Hepatic stellate cell (primary cell): Measurements from ENCODE around the gene HYAL3.
A peak's percentile ranks its signal among the peaks of the same experiment; 100 is the strongest.
"Not testable (repeated sequence)": the region's sequence is repeated elsewhere in the genome, so short reads cannot be mapped to it uniquely, and the experiment has no call there.

Experiments
- DNase-seq: peaks from one replicate; pipeline ENCODE4 v3.0.0; 2011; ENCODE audit warnings: low spot score

The HYAL3 gene

GRCh38 chr3:50290161-50290641, 9.0 kb downstream of the HYAL3 start:
- no peak for DNase-seq

DNA sequence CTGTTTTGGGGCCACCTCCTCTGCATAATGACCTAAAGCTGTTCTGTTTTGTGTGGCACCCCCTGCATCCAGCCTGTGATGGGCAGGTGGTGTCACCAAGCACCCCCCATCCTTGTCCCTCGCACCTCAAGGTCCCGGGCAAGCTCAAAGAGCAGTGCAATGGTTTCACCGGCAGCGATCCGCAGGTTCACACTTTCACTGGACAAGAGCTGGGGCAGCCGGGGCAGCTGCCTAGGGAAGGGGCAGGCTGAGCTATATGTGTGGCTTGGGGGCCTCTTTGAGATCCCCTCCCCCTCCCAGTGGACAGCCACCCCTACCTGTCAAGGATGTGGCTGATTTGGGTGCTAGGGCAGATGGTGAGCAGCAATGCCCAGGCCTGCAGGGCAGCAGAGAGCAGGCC, 10.1 kb downstream of the HYAL3 start:
- DNase-seq: no peak

DNA sequence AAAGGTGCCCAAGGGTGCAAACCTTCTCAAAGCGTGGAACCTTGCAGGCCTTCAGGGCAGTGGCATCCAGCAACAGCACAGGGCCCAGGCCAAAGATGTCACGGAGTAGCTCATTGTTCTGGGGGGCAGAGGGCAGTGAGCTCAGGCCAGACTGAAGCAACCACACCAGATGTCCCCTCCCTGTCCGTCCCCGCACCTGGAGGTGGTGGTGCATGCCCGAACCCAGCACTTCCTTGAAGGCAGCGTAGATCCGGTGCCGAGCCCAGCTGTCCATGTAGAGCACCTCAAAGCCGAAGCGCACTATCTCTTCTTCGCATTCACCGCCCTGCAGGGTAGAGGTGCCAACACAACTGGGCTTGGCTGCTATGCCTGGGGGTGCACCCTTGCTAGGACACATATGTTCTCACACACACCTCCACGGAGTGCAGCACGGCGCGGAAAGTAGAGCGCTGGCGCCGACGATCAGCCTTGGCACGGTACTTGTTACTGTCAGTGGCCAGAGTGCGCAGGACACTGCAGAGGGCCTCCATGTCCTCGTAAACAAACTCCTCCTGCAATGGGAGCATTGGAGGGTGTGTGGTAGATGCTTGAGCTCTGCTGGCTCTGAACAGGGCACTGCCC, 10.7 kb downstream of the HYAL3 start:
- no peak for DNase-seq

DNA sequence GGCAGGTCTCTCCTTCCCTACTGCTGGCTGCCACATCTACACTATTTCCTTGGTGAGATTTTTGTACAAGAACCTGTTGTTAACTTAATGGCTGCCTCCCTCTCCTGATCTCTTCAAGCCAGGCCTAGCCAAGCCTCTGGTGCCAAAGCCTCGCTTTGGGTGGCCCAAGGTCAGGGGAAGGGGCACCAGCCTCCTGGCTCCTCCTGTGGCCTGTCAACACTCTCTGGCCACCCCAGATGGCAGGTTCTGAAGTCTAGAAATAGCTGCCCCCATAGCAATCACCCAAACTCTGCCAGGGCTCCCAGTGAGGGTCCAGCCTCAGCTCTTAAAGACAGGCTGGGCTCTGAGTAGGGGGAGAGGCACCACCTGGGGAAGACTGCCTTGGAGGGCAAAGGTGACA, 11.9 kb downstream of the HYAL3 start:
- DNase-seq: no peak

DNA sequence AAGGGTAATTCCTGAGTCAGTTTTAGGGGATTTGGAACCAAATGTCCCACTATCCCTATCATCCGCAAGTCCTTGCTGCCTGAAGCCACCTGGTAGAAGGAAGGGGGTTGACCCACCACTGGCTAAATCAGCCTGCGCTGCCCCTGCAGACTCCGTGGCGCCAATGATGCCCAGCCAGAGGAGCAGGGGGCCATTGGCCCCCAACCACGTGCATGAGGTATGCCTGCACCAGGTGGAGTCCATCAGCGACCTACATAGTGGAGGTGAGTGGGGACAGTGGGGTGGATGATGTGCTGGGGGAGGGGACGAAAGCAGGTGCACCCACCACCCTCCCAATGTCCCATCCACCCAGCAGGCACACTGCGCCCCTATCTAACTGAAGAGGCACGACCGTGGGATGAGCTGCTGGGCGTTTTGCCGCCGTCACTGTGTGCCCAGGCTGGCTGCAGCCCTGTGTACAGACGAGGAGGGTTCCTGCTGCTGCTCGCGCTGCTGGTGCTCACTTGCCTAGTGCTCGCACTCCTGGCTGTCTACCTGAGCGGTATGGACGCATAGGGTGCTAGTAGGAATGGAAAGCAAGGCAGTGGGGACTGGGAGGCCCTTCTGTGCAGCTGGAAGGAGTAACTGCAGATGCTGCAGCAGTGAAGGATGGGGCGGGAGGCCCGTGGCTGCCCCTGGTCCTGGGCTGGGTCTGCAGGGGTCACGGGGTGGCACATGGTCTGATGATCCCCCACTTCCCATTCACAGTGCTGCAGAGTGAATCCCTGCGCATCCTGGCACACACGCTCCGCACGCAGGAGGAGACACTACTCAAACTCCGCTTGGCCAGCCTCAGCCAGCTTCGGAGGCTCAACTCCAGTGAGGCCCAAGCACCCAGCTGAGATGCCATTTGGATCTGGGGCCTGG, 12.6 kb downstream of the HYAL3 start:
- DNase-seq: no peak

- not testable (repeated sequence) for DNase-seq
These were observed 15.1 kb downstream of the HYAL3 start for GRCh38 chr3:50284121-50284520.

- no peak for DNase-seq
These were observed 19.8 kb downstream of the HYAL3 start for GRCh38 chr3:50279255-50280016.

DNA sequence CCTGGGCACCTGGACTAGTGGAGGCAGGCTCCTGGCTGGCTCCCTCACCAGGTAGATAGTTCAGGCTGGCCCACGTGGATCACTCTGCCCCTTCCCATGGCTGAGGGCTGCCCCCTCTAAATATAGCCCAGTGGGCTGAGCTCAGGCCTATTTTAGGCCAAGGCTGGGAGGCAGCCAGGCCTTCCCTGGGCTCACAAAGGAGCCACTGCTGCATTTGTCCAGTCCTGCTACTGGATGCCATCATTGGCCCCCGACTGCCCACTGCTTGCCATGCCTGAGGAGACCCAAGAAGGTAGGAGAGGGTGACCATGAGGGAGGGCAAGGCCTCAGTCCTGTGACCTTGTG, 20.4 kb downstream of the HYAL3 start, which contains the start of gene LSMEM2:
LSMEM2 (plus strand) TSS at position 208 of the 345 bp plus-strand sequence; CDS start at position 235, 27 bp downstream.
- no peak for DNase-seq

DNA sequence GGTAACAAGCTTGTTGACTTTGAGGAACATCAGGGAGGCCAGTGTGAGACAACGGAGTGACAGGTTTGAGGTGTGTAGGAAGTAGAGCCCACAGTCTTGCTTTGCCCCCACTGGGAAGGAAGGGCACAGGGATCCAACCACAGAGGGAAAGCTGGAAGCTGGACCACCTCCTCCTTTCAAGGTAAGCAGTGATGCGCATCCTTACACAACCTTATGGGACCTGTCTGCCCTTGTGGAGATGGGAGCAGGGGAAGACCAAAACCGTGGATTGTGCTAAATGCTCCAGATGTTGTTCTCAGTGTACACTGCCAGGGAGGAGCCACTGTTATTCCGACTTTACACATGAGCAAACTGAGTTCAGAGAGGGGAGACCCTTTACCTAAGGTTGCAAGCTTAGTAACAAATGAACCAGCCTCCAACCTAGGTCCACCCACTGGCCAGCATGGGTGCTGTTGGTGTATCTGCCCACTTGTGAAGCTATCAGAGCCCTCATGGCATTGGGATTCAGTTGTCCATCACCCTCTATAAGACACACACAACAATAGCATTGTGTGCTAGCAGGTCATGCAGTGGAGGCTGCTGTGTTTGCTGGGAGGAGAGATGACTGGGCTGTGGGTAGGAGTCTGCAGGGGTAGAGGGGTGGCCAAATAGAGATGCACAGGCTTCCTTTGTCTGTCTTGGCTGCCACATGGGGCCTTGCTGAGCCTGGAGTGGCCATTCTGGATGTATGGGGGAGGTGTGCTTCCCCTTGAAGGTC, 20.9 kb downstream of the HYAL3 start:
- no peak for DNase-seq

DNA sequence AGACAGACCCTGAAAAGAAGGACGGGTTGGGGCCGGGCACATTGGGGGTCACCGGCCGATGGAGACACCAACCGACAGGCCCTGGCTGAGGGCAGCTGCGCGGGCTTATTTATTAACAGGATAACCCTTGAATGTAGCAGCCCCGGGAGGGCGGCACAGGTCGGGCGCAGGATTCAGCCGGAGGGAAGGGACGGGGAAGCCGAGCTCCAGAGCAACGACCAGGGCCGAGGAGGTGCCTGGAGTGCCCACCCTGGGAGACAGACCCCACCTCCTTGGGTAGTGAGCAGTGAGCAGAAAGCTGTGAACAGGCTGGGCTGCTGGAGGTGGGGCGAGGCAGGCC, 22.5 kb downstream of the HYAL3 start:
- no peak for DNase-seq

GRCh38 chr3:50275996-50276761, 23.0 kb downstream of the HYAL3 start:
- no peak for DNase-seq

DNA sequence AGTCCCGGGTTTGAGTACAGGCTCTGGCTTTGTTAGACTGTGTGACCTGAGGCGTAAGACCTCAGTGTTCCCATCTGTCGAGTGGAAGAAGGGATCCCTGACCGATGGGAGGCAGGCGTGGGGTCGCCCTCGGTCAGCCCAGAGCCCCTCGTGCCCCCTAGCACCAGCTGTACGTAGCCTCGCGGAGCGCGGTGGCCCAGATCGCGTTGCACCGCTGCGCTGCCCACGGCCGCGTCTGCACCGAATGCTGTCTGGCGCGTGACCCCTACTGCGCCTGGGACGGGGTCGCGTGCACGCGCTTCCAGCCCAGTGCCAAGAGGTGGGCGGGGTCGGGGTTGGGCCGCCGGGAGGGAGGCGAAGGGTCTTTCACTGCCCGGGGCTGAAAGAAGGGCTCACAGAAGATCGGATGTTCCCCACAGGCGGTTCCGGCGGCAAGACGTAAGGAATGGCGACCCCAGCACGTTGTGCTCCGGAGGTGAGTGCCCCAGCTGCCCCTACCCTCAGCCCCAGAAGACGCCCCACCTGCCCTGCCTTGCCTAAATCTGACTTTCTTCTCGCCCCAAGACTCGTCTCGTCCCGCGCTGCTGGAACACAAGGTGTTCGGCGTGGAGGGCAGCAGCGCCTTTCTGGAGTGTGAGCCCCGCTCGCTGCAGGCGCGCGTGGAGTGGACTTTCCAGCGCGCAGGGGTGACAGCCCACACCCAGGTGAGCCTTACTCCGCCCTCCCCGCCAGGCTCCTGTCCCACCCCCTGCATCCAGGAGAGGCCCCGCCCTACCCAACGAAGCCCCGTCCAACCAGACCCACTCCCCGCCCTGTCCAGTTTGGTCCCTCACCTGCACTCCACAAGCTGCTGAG, 23.8 kb downstream of the HYAL3 start:
- DNase-seq: no peak

- DNase-seq: peak; percentile 82
These were observed 24.7 kb downstream of the HYAL3 start for GRCh38 chr3:50274371-50275104.

DNA sequence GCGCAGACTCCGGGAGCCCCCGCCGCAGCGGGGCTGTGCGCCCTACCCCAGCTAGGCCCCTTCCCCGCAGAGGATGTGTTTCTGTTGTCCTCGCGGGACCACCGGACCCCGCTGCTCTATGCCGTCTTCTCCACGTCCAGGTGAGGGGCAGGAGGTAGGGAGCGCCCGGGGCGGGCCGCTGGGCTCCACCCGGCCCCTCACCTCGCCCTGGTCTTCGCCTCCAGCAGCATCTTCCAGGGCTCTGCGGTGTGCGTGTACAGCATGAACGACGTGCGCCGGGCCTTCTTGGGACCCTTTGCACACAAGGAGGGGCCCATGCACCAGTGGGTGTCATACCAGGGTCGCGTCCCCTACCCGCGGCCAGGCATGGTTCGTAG, 25.5 kb downstream of the HYAL3 start:
- no peak for DNase-seq

DNA sequence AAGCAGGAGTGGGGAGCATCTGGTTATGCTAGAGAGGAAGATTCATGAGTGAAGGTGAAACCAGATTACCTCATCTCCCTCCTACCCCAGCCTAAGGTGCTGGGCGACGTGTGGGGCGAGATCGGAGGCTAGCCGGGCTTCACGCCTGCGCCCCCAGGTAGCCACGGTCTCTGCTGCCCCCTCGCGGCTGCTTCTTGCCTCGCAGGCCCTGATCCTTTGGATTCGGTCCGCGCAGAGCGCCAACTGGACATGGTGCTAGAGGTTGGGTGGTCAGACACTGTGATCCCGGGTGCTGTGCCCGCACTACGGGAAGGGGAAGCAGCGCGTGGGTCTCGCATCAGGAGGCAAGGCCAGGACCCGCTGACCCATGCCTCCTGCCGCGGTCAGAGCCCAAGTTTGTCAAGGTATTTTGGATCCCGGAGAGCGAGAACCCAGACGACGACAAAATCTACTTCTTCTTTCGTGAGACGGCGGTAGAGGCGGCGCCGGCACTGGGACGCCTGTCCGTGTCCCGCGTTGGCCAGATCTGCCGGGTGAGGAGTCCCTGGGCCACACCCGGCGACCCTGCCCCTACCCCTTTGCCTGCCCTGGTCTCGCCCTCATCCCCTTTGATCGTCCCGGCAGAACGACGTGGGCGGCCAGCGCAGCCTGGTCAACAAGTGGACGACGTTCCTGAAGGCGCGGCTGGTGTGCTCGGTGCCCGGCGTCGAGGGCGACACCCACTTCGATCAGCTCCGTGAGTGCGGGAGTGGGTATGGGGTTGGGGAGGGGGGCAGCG, 26.1 kb downstream of the HYAL3 start:
- DNase-seq: peak; percentile 96

DNA sequence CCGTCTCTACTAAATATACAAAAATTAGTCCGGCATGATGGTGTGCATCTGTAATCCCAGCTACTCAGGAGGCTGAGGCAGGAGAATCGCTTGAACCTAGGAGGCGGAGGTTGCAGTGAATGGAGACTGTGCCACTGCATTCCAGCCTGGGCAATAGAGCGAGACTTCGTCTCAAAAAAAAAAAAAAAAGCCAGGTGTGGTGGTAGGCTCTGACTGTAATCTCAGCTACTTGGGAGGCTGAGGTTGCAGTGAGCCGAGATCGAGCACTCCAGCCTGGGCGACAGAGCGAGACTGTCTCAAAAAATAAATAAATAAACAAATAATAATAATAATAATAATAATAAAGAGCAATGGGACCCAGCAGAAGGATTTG, 26.7 kb downstream of the HYAL3 start:
- not testable (repeated sequence) for DNase-seq

DNA sequence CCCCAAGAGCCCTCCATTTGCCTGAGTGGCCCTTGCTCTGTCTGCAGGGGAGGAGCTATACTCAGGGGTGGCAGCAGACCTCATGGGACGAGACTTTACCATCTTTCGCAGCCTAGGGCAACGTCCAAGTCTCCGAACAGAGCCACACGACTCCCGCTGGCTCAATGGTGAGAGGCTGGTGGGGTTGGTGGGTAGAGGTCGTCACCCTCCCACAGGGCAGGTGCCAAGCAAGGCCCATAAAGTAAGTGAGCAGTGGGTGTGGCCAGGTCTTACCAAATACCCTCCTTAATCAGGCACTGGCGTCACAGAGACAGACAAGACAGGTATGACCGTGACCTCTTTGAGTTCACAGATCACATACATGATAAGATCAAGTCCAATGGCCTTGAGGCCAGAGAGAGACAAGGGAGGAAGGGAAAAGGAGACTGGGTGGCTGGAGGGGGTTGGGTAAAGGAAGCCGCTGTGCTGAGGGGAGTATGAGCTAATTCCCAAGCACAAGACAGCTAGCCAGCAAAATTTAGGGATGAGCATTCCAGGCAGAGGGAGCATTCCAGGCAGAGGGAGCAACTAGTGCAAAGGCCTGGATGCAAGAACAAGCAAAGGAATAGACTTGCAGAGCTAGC, 27.8 kb downstream of the HYAL3 start:
- no peak for DNase-seq
